WTC11 (cell line): ENCODE data around the gene CCL22. TPM values are rescaled to one million over a fixed set of nuclear protein-coding genes. Genes with fewer than 3 reads are reported as not detected.

Experiments
- ATAC-seq: fragments of 200-7000 bp; cut with Tn5 transposase; 2 replicates; pipeline ENCODE4 v1.10.0; 2021; ENCODE audit warnings: mild to moderate bottlenecking, moderate library complexity
- CTCF ChIA-PET: fragments of 300-600 bp; sonication (Branson Sonifier 250); formaldehyde crosslinking; loops from one replicate; lab custom pipeline; 2021; ENCODE audit warnings: antibody characterized with exemption; lab: Charles Lee
- POLR2A ChIA-PET: fragments of 350-600 bp; sonication (Branson Sonifier 250); formaldehyde crosslinking; loops from one replicate; lab custom pipeline; 2021; ENCODE audit warnings: antibody characterized with exemption; lab: Charles Lee
- DNase-seq: peaks from one replicate; pipeline ENCODE4 v3.0.0; 2021; ENCODE audit warnings: low spot score
- H3K27ac Mint-ChIP-seq: 2 replicates; pipeline ENCODE4 v1.8.0; 2021; ENCODE audit warnings: mixed read lengths
- H3K27me3 Mint-ChIP-seq: 2 replicates; pipeline ENCODE4 v1.8.0; 2021; ENCODE audit warnings: low read depth, mild to moderate bottlenecking, moderate library complexity, mixed read lengths
- H3K36me3 Mint-ChIP-seq: 2 replicates; pipeline ENCODE4 v1.8.0; 2021; ENCODE audit warnings: mixed read lengths
- H3K4me1 Mint-ChIP-seq: 2 replicates; pipeline ENCODE4 v1.8.0; 2022; ENCODE audit warnings: mixed read lengths
- H3K4me3 Mint-ChIP-seq: 2 replicates; pipeline ENCODE4 v1.8.0; 2021; ENCODE audit warnings: mild to moderate bottlenecking, moderate library complexity, mixed read lengths
- H3K9me3 Mint-ChIP-seq: 2 replicates; pipeline ENCODE4 v1.8.0; 2021; ENCODE audit warnings: mixed read lengths
- AR ChIP-seq: fragments of 250-450 bp; sonication (Bioruptor Pico); IDR thresholded peaks from 2 replicates; pipeline ENCODE4 v1.9.0; 2021; ENCODE audit warnings: mild to moderate bottlenecking
- CDX4 ChIP-seq: fragments of 250-450 bp; sonication (Bioruptor Pico); IDR thresholded peaks from 2 replicates; pipeline ENCODE4 v1.9.0; 2021; ENCODE audit warnings: moderate library complexity, mild to moderate bottlenecking, inconsistent platforms, borderline replicate concordance
- EMX1 ChIP-seq: fragments of 250-450 bp; sonication (Bioruptor Pico); IDR thresholded peaks from 2 replicates; pipeline ENCODE4 v1.8.0; 2021; ENCODE audit warnings: mild to moderate bottlenecking
- ESRRA ChIP-seq: sonication (generic); formaldehyde crosslinking; IDR thresholded peaks from 2 replicates; pipeline ENCODE4 v1.8.1; 2022; ENCODE audit warnings: mild to moderate bottlenecking, missing genetic modification reagents, borderline replicate concordance
- GABPB1 ChIP-seq: sonication (generic); formaldehyde crosslinking; IDR thresholded peaks from 2 replicates; pipeline ENCODE4 v1.8.1; 2023; ENCODE audit warnings: mild to moderate bottlenecking, missing genetic modification reagents
- JUN ChIP-seq: sonication (generic); formaldehyde crosslinking; IDR thresholded peaks from 2 replicates; pipeline ENCODE4 v1.8.0; 2023; ENCODE audit warnings: mild to moderate bottlenecking, missing genetic modification reagents
- NFYB ChIP-seq: sonication (generic); formaldehyde crosslinking; conservative IDR thresholded peaks from 2 replicates; pipeline ENCODE4 v1.8.0; 2022; ENCODE audit warnings: low read depth, missing genetic modification reagents
- SMAD3 ChIP-seq: sonication (generic); formaldehyde crosslinking; IDR thresholded peaks from 2 replicates; pipeline ENCODE4 v1.8.0; 2022; ENCODE audit warnings: missing genetic modification reagents, mild to moderate bottlenecking, borderline replicate concordance
- SOX15 ChIP-seq: fragments of 250-450 bp; sonication (Bioruptor Pico); IDR thresholded peaks from 2 replicates; pipeline ENCODE4 v1.9.0; 2021; ENCODE audit warnings: mild to moderate bottlenecking
- ZNF121 ChIP-seq: sonication (generic); formaldehyde crosslinking; IDR thresholded peaks from 2 replicates; pipeline ENCODE4 v1.8.0; 2023; ENCODE audit warnings: missing genetic modification reagents
- ZNF263 ChIP-seq: sonication (generic); formaldehyde crosslinking; IDR thresholded peaks from 2 replicates; pipeline ENCODE4 v1.8.1; 2022; ENCODE audit warnings: low read depth, mild to moderate bottlenecking, moderate library complexity, missing genetic modification reagents
- ZNF281 ChIP-seq: sonication (generic); formaldehyde crosslinking; IDR thresholded peaks from 2 replicates; pipeline ENCODE4 v1.8.0; 2023; ENCODE audit warnings: mild to moderate bottlenecking, missing genetic modification reagents
- ZNF423 ChIP-seq: fragments of 250-450 bp; sonication (Bioruptor Pico); IDR thresholded peaks from 2 replicates; pipeline ENCODE4 v2.1.2; 2022; ENCODE audit warnings: mild to moderate bottlenecking, moderate library complexity
- ZNF425 ChIP-seq: fragments of 250-450 bp; sonication (Bioruptor Pico); conservative IDR thresholded peaks from 2 replicates; pipeline ENCODE4 v1.9.0; 2021; ENCODE audit warnings: mild to moderate bottlenecking
- total RNA-seq: library from RNA; stranded (reverse); gene quantifications from 3 replicates; pipeline ENCODE4 v1.2.3, GENCODE V29; 2021
- TF ChIP-seq, protein P1 (sequence below): sonication (generic); formaldehyde crosslinking; IDR thresholded peaks from 2 replicates; pipeline ENCODE4 v1.8.0; 2022; ENCODE audit warnings: mild to moderate bottlenecking, missing genetic modification reagents
- TF ChIP-seq, protein P2 (sequence below): sonication (generic); formaldehyde crosslinking; conservative IDR thresholded peaks from 2 replicates; pipeline ENCODE4 v1.8.1; 2022; ENCODE audit warnings: mild to moderate bottlenecking, missing genetic modification reagents

The CCL22 gene
- total RNA-seq, 1 experiment from 2014 or later: 0.35 TPM

- no peak for TF ChIP-seq ZNF281 (CRISPR knock-in tag)
- TF ChIP-seq ESRRA (CRISPR knock-in tag): no peak
- no peak for TF ChIP-seq JUN (CRISPR knock-in tag)
- TF ChIP-seq, protein P1, sequence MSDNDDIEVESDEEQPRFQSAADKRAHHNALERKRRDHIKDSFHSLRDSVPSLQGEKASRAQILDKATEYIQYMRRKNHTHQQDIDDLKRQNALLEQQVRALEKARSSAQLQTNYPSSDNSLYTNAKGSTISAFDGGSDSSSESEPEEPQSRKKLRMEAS: no peak
- no peak for TF ChIP-seq ZNF425
- TF ChIP-seq, protein P2, sequence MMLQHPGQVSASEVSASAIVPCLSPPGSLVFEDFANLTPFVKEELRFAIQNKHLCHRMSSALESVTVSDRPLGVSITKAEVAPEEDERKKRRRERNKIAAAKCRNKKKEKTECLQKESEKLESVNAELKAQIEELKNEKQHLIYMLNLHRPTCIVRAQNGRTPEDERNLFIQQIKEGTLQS (CRISPR knock-in tag): no peak
Measured at GRCh38 chr16:57405097-57405496, 46.5 kb downstream of the CCL22 start (continued).

DNA sequence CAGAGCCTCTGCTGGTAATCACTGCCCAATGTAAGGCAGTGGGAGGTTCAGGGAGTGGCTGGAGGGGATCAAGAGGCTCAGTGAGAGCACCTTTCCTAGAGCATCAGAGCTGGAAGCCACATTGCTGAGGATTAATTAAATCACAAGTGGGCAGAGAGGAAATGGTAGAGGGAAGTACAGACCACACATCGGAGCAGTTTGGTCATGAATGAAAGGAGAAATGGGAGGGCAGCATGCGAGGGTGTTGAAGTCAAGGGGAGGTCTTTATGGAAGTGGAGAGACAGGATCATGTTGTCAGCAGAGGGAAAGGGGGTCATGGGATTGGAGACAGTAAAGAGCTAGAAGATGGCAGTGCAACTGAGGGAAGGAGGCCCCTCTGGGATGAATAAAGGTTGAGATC lies 48.3 kb downstream of the CCL22 start:
- Mint-ChIP-seq H3K4me3 (no peak overlapping the region), H3K36me3 (no peaks in the 10 kb centered on the region), H3K27ac (no peak overlapping the region), H3K27me3 (no peaks in the 10 kb centered on the region; the same call in 1 of the 2 replicates), H3K9me3 (no peaks in the 10 kb centered on the region), H3K4me1 (peaks cover 3% of the 10 kb centered on the region; the same call in 1 of the 2 replicates)
- no peak for TF ChIP-seq NFYB
- no peak for TF ChIP-seq ZNF423 (CRISPR knock-in tag)
- ATAC-seq: no peak
- POLR2A ChIA-PET: no interaction called here
- DNase-seq: no peak
- CTCF ChIA-PET: interaction anchor here (3.5 kb wide), 1 partner anchor 11 kb away, joined by 37 read pairs; no protein-coding TSS in a partner anchor

- ATAC-seq (no peak), DNase-seq (no peak)
- no peaks in the 10 kb centered on the region for H3K36me3 Mint-ChIP-seq
- no peak overlapping the region for H3K27ac Mint-ChIP-seq
- no peak overlapping the region for H3K4me3 Mint-ChIP-seq
- no peaks in the 10 kb centered on the region for H3K9me3 Mint-ChIP-seq
- ChIA-PET CTCF (interaction anchor here (1.7 kb wide), 1 partner anchor 9 kb away, joined by 4 read pairs; no protein-coding TSS in a partner anchor), POLR2A (no interaction called here)
- H3K27me3 Mint-ChIP-seq: no peaks in the 10 kb centered on the region; the same call in 1 of the 2 replicates
- no peak for TF ChIP-seq ZNF263 (CRISPR knock-in tag)
- TF ChIP-seq SOX15 (CRISPR knock-in tag): no peak
- no peak for TF ChIP-seq SMAD3
- TF ChIP-seq CDX4: no peak
- no peak for TF ChIP-seq ZNF121 (CRISPR knock-in tag)
- no peak for TF ChIP-seq GABPB1 (CRISPR knock-in tag)
- TF ChIP-seq AR: no peak
- TF ChIP-seq EMX1 (CRISPR knock-in tag): no peak
- H3K4me1 Mint-ChIP-seq: peaks cover 3% of the 10 kb centered on the region; the same call in 1 of the 2 replicates
Measured at GRCh38 chr16:57407521-57408353, 49.2 kb downstream of the CCL22 start.
